HL-60 (cell line): ENCODE data around the gene MID1.

ENCODE experiments used
- POLR2AphosphoS5 ChIP-seq: IDR thresholded peaks from 2 replicates; pipeline ENCODE4 v1.6.1; 2012; ENCODE audit warnings: low read depth
- SPI1 ChIP-seq: IDR thresholded peaks from 2 replicates; pipeline ENCODE4 v1.6.1; 2012; ENCODE audit warnings: low read depth, mild to moderate bottlenecking, borderline replicate concordance
- TF ChIP-seq, protein P1 (sequence below): IDR thresholded peaks from one replicate; pipeline ENCODE4 v1.5.1; 2011; ENCODE audit warnings: low read length, control low read depth, inconsistent platforms; ENCODE audit not compliant: insufficient read depth
- TF ChIP-seq, protein P2 (sequence below): IDR thresholded peaks from 2 replicates; pipeline ENCODE4 v1.6.1; 2012; ENCODE audit warnings: low read depth; ENCODE audit not compliant: insufficient replicate concordance

DNA sequence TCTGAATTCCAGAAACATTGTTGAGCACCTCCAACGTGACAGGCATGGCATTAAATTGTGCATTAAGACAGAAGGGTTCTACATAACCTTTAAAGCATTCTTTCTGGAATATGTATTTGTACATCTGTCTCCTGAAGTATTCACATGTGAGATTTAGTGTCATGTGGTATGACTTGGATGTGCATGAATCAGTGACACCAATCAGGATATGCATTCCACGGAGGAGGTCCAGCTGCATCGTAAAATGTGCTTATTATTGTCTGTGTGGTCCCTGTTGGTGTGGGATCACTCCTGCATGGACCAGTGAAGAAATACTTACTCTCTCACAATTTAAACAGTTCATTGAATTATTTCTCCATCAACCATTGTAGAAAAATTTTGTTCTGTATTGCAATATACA is 149.0 kb downstream of the MID1 start:
- TF ChIP-seq, protein P1, sequence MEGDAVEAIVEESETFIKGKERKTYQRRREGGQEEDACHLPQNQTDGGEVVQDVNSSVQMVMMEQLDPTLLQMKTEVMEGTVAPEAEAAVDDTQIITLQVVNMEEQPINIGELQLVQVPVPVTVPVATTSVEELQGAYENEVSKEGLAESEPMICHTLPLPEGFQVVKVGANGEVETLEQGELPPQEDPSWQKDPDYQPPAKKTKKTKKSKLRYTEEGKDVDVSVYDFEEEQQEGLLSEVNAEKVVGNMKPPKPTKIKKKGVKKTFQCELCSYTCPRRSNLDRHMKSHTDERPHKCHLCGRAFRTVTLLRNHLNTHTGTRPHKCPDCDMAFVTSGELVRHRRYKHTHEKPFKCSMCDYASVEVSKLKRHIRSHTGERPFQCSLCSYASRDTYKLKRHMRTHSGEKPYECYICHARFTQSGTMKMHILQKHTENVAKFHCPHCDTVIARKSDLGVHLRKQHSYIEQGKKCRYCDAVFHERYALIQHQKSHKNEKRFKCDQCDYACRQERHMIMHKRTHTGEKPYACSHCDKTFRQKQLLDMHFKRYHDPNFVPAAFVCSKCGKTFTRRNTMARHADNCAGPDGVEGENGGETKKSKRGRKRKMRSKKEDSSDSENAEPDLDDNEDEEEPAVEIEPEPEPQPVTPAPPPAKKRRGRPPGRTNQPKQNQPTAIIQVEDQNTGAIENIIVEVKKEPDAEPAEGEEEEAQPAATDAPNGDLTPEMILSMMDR: no peak
- no peak for TF ChIP-seq POLR2AphosphoS5
- TF ChIP-seq, protein P2, sequence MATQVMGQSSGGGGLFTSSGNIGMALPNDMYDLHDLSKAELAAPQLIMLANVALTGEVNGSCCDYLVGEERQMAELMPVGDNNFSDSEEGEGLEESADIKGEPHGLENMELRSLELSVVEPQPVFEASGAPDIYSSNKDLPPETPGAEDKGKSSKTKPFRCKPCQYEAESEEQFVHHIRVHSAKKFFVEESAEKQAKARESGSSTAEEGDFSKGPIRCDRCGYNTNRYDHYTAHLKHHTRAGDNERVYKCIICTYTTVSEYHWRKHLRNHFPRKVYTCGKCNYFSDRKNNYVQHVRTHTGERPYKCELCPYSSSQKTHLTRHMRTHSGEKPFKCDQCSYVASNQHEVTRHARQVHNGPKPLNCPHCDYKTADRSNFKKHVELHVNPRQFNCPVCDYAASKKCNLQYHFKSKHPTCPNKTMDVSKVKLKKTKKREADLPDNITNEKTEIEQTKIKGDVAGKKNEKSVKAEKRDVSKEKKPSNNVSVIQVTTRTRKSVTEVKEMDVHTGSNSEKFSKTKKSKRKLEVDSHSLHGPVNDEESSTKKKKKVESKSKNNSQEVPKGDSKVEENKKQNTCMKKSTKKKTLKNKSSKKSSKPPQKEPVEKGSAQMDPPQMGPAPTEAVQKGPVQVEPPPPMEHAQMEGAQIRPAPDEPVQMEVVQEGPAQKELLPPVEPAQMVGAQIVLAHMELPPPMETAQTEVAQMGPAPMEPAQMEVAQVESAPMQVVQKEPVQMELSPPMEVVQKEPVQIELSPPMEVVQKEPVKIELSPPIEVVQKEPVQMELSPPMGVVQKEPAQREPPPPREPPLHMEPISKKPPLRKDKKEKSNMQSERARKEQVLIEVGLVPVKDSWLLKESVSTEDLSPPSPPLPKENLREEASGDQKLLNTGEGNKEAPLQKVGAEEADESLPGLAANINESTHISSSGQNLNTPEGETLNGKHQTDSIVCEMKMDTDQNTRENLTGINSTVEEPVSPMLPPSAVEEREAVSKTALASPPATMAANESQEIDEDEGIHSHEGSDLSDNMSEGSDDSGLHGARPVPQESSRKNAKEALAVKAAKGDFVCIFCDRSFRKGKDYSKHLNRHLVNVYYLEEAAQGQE: no peak
- TF ChIP-seq SPI1: no peak
